Lower leg skin (tissue), 4 donors: Measurements from ENCODE around the gene LRRN3. TPM values are rescaled to one million over a fixed set of nuclear protein-coding genes. Genes with fewer than 3 reads are reported as not detected.

ENCODE experiments used
- DNase-seq, 2 donors: peaks; one replicate each; pipeline ENCODE4 v3.0.0-alpha.2; 2019; ENCODE audit warnings: low spot score in 2 of 2
- H3K4me3 ChIP-seq: fragments of 200-600 bp; sonication (generic); 2 replicates; pipeline ENCODE4 v1.5.1; 2017; ENCODE audit warnings: mild to moderate bottlenecking, low read depth; ENCODE audit not compliant: poor library complexity, severe bottlenecking
- CTCF ChIP-seq, 3 donors: fragments of 450-650 bp; IDR thresholded peaks; one replicate each; pipeline ENCODE4 v1.5.1; 2016; ENCODE audit warnings: antibody characterized with exemption in 3 of 3, mild to moderate bottlenecking in 3 of 3, moderate library complexity in 2 of 3
- POLR2A ChIP-seq, 2 donors: fragments of 450-650 bp; IDR thresholded peaks; one replicate each; pipeline ENCODE4 v1.6.1; 2016 to 2017; ENCODE audit warnings: antibody characterized with exemption in 2 of 2, mild to moderate bottlenecking in 1 of 2, moderate library complexity in 1 of 2
- WGBS, 2 donors: methylation state at CpG; one replicate each; pipeline ENCODE4 v1.1.5; 2018; 5-methylcytosine and 5-hydroxymethylcytosine counted together
- intact Hi-C: fragments of 100-400 bp; cut with DNase I; formaldehyde crosslinking; loops from one replicate; pipeline ENCODE4 v1.15.0; 2023; ENCODE audit warnings: low total_unique reads
- total RNA-seq, 4 donors: library from RNA; depleted of rRNA; stranded (reverse); fragments of >200 nt; gene quantifications; one replicate each; pipeline ENCODE4 v1.1.0, GENCODE V29; 2016

The LRRN3 gene
- total RNA-seq, 4 donors from 2014 or later, result 0.16 TPM; not detected in 3

- no peak for DNase-seq
- intact Hi-C loops, result no loop called here
- WGBS, 2 donors, result 97 to 98% methylated on average over 1 of the region's 1 CpG
- TF ChIP-seq POLR2A (IDR thresholded peaks at IDR 0.05) (no peak), CTCF (IDR thresholded peaks at IDR 0.05) (no peak)
- H3K4me3 ChIP-seq, result no peak overlapping the region
These were observed 10.3 kb upstream of the LRRN3 start for GRCh38 chr7:111080495-111081105.

- no peak overlapping the region for H3K4me3 ChIP-seq
- intact Hi-C loops, result no loop called here
- no peak for DNase-seq
- TF ChIP-seq POLR2A (IDR thresholded peaks at IDR 0.05) (no peak), CTCF (IDR thresholded peaks at IDR 0.05) (no peak)
- WGBS, 2 donors, result 89 to 93% methylated on average over 4 of the region's 4 CpGs
These were observed 9.2 kb upstream of the LRRN3 start for GRCh38 chr7:111081546-111082267.

- TF ChIP-seq POLR2A (IDR thresholded peaks at IDR 0.05) (no peak), CTCF (IDR thresholded peaks at IDR 0.05) (no peak)
- no peak overlapping the region for H3K4me3 ChIP-seq
- intact Hi-C loops, result no loop called here
- no peak for DNase-seq
- WGBS, 2 donors, result 54 to 58% methylated on average over 4 of the region's 4 CpGs
These were observed 8.6 kb upstream of the LRRN3 start for GRCh38 chr7:111082351-111082750.

GRCh38 chr7:111083413-111083812 lies 7.5 kb upstream of the LRRN3 start:
- no peak for TF ChIP-seq POLR2A (IDR thresholded peaks at IDR 0.05)
- TF ChIP-seq CTCF (IDR thresholded peaks at IDR 0.05), result no peak
- DNase-seq, result no peak
- no peak overlapping the region for H3K4me3 ChIP-seq
- intact Hi-C loops, result no loop called here
- 61 to 67% methylated on average over 5 of the region's 5 CpGs for WGBS, 2 donors

GRCh38 chr7:111085356-111085755 lies 5.6 kb upstream of the LRRN3 start:
- no peak overlapping the region for H3K4me3 ChIP-seq
- no peak for DNase-seq
- TF ChIP-seq POLR2A (IDR thresholded peaks at IDR 0.05) (no peak), CTCF (IDR thresholded peaks at IDR 0.05) (no peak)
- intact Hi-C loops, result no loop called here
- 95 to 96% methylated on average over 3 of the region's 3 CpGs for WGBS, 2 donors
